B cell (primary cell): ENCODE results near the gene BABAM1.

ENCODE experiments used
- EZH2 ChIP-seq: IDR thresholded peaks from 2 replicates; pipeline ENCODE4 v1.6.1; 2012; ENCODE audit warnings: borderline replicate concordance, low read depth, mild to moderate bottlenecking, moderate library complexity, low read length; ENCODE audit not compliant: insufficient read depth, poor library complexity, severe bottlenecking
- TF ChIP-seq, protein P1 (sequence below): fragments of 200-600 bp; IDR thresholded peaks from one replicate; pipeline ENCODE4 v1.8.0; 2022; ENCODE audit warnings: antibody characterized with exemption, mild to moderate bottlenecking

GRCh38 chr19:17235300-17235970, 31.8 kb upstream of the BABAM1 start:
- TF ChIP-seq, protein P1, sequence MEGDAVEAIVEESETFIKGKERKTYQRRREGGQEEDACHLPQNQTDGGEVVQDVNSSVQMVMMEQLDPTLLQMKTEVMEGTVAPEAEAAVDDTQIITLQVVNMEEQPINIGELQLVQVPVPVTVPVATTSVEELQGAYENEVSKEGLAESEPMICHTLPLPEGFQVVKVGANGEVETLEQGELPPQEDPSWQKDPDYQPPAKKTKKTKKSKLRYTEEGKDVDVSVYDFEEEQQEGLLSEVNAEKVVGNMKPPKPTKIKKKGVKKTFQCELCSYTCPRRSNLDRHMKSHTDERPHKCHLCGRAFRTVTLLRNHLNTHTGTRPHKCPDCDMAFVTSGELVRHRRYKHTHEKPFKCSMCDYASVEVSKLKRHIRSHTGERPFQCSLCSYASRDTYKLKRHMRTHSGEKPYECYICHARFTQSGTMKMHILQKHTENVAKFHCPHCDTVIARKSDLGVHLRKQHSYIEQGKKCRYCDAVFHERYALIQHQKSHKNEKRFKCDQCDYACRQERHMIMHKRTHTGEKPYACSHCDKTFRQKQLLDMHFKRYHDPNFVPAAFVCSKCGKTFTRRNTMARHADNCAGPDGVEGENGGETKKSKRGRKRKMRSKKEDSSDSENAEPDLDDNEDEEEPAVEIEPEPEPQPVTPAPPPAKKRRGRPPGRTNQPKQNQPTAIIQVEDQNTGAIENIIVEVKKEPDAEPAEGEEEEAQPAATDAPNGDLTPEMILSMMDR, result peak; percentile 70
- TF ChIP-seq EZH2, result no peak
